ENCODE results near the gene NDRG4. TPM values are rescaled to one million over a fixed set of nuclear protein-coding genes. Genes with fewer than 3 reads are reported as not detected.

NDRG4 gene
- total RNA-seq, 2 donors from 2014 or later, result 13.4 to 359 TPM

DNA sequence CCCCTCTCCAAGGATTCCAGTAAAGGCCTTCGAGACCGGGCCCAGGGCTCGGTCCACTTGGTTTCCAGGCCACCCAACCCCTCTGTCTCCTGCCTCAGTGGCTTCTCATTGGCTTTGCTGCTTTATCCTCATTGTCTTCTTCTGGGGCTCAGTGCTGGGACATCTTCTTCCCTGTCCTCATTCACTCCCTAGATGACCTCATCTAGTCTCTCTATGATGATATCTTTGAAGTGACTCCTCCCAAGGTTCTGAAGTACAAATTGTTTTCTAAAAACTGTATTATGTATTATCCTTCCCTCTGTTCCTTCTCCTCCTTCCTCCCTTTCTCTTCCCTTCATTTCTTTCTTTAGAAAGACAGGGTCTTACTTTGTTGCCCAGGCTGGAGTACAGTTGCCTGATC, 27.1 kb upstream of the NDRG4 start:
- Histone ChIP-seq H3K27ac (no peak overlapping the region), H3K36me3 (no peaks in the 10 kb centered on the region), H3K27me3 (replicated peaks; ENCODE audit: insufficient read depth) (peaks cover 5% of the 10 kb centered on the region), H3K4me3 (no peak overlapping the region), H3K4me1 (replicated peaks) (no peaks in the 10 kb centered on the region), H3K9me3 (no peaks in the 10 kb centered on the region)
- WGBS, result 96% methylated on average over 3 of the region's 3 CpGs
- intact Hi-C loops (cut with DNase I), result no loop called here
- TF ChIP-seq CTCF (IDR thresholded peaks at IDR 0.05) (no peak), POLR2AphosphoS5 (IDR thresholded peaks at IDR 0.05) (no peak), POLR2A (IDR thresholded peaks at IDR 0.05) (no peak)
- DNase-seq (ENCODE audit: low spot score), result no peak

DNA sequence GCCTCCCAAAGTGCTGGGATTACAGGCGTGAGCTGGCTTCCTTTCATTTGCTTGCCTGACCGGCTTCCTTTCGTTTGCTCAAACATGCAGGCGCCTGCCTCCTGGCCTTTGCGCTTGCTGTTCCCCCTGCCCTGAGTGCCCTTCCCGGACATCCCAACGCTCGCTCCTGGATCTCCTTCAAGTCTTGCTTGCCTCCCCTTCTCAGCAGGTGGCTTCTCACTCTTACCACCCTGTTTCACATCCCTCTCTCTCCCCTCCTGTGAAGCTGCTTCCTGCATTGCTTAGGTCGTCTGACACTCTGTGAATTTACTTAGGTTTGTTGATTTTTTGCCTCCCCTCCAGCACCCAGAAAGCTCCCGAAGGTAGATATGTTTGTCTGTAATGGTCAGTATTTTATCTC, 25.6 kb upstream of the NDRG4 start:
- H3K9me3 ChIP-seq, result no peaks in the 10 kb centered on the region
- no peaks in the 10 kb centered on the region for H3K36me3 ChIP-seq
- intact Hi-C loops (cut with DNase I), result no loop called here
- H3K27me3 ChIP-seq (replicated peaks; ENCODE audit: insufficient read depth), result no peaks in the 10 kb centered on the region
- DNase-seq (ENCODE audit: low spot score), result no peak
- H3K4me3 ChIP-seq, result no peak overlapping the region
- WGBS, result 64% methylated on average over 10 of the region's 10 CpGs
- H3K4me1 ChIP-seq (replicated peaks), result no peaks in the 10 kb centered on the region
- H3K27ac ChIP-seq, result no peak overlapping the region
- no peak for TF ChIP-seq POLR2A (IDR thresholded peaks at IDR 0.05)
- no peak for TF ChIP-seq CTCF (IDR thresholded peaks at IDR 0.05)
- no peak for TF ChIP-seq POLR2AphosphoS5 (IDR thresholded peaks at IDR 0.05)

DNA sequence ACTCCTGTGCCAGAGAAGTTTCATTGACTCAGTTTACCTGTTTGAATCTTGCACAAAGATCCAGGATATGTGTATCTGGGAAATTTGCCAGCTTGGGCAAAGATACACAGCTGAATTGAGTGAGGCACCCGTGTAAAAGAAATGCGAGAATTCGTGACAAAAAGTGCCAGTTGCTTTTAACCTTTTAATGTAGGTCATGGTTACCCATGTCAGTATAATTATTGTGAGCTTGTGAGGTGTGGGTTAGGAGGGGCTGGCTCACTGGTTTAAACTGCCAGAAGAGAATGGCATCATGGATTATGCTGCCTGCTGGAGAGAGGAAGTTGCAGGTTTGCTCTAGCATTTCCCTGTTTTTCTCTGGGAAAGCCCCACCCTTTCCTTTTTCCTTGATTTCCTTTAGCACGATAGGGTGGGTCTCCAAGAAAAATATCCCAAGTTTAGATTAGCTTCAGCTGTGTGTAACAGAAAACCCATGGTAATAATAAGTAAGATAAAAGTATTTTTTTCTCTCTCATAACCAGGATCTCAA, 24.8 kb upstream of the NDRG4 start:
- H3K4me1 ChIP-seq (replicated peaks), result no peaks in the 10 kb centered on the region
- no peak overlapping the region for H3K4me3 ChIP-seq
- H3K27ac ChIP-seq, result no peak overlapping the region
- H3K36me3 ChIP-seq, result no peaks in the 10 kb centered on the region
- no peaks in the 10 kb centered on the region for H3K9me3 ChIP-seq
- no peak for DNase-seq (ENCODE audit: low spot score)
- intact Hi-C loops (cut with DNase I), result no loop called here
- H3K27me3 ChIP-seq (replicated peaks; ENCODE audit: insufficient read depth), result no peaks in the 10 kb centered on the region
- 36% methylated on average over 4 of the region's 4 CpGs for WGBS
- TF ChIP-seq POLR2A (IDR thresholded peaks at IDR 0.05) (no peak), CTCF (IDR thresholded peaks at IDR 0.05) (no peak), POLR2AphosphoS5 (IDR thresholded peaks at IDR 0.05) (no peak)

- TF ChIP-seq CTCF (IDR thresholded peaks at IDR 0.05) (no peak), POLR2A (IDR thresholded peaks at IDR 0.05) (no peak), POLR2AphosphoS5 (IDR thresholded peaks at IDR 0.05) (no peak)
- no peaks in the 10 kb centered on the region for H3K4me1 ChIP-seq (replicated peaks)
- H3K9me3 ChIP-seq, result no peaks in the 10 kb centered on the region
- no peak overlapping the region for H3K27ac ChIP-seq
- H3K36me3 ChIP-seq, result no peaks in the 10 kb centered on the region
- no peak for DNase-seq (ENCODE audit: low spot score)
- H3K4me3 ChIP-seq, result no peak overlapping the region
- intact Hi-C loops (cut with DNase I), result no loop called here
- 61% methylated on average over 1 of the region's 1 CpG for WGBS
- no peaks in the 10 kb centered on the region for H3K27me3 ChIP-seq (replicated peaks; ENCODE audit: insufficient read depth)
Measured at GRCh38 chr16:58476791-58477190, 23.2 kb upstream of the NDRG4 start.

GRCh38 chr16:58478427-58478826, 21.5 kb upstream of the NDRG4 start:
- Histone ChIP-seq H3K9me3 (no peaks in the 10 kb centered on the region), H3K4me1 (replicated peaks) (no peaks in the 10 kb centered on the region), H3K27me3 (replicated peaks; ENCODE audit: insufficient read depth) (no peaks in the 10 kb centered on the region), H3K4me3 (no peak overlapping the region), H3K36me3 (no peaks in the 10 kb centered on the region), H3K27ac (no peak overlapping the region)
- TF ChIP-seq POLR2A (IDR thresholded peaks at IDR 0.05) (no peak), POLR2AphosphoS5 (IDR thresholded peaks at IDR 0.05) (no peak), CTCF (IDR thresholded peaks at IDR 0.05) (no peak)
- WGBS, result 88% methylated on average over 2 of the region's 2 CpGs
- no peak for DNase-seq (ENCODE audit: low spot score)
- intact Hi-C loops (cut with DNase I), result no loop called here

Data from prostate gland (tissue), 2 donors.